GM13976 (cell line): Measurements from ENCODE around the gene KLF13.

ENCODE experiments used
- DNase-seq: peaks from one replicate; pipeline ENCODE4 v3.0.0; 2012; ENCODE audit warnings: low spot score
- in situ Hi-C: fragments of 300-500 bp; cut with MboI; formaldehyde crosslinking; loops from one replicate; pipeline ENCODE4 v1.12.0; 2022; ENCODE audit warnings: low sequenced_read_pairs, mixed read lengths, inconsistent platforms; ENCODE audit not compliant: unreplicated experiment
- TF ChIP-seq, protein P1 (sequence below): IDR thresholded peaks from 2 replicates; pipeline ENCODE4 v1.5.1; 2012; ENCODE audit warnings: borderline replicate concordance, mild to moderate bottlenecking; ENCODE audit not compliant: insufficient read depth; ENCODE audit errors: extremely low read depth, missing control alignments, control extremely low read depth

The KLF13 gene

DNA sequence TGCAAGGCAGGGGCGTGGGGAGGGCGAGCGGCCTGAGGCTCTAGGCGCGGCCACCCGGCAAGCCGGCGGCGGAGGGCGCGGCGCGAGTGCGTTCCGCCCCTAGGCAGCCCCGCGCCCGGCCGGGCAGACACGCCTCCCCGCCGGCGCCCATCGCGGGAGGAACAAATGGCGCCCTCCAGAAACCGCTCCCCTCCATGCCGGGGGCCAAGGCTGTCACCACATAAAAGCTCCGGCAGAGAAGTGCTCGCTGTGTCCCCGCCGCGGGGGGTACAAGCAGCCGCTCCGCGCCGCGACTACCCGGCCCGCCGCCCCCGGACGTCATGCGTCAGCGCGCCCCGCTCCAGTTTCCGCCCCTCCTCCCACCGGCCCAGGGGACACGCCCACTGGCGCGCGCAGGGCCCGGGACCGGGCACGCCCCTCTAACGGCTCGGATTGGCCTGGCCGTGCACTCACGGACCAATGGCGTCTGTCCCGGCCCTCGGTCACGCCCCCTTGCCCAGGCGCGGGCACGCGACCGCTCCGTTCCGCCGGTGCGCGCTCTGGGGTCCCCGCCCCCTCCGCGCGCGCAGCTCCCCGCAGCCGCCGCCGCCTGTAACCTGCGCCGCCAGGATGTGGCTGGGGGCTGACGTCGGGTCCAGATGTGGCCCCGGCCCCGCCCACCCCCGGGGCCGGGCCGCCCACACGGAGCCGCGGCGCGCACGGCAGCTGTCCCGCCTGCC lies at the start of gene KLF13:
Gene KLF13, plus strand, starts transcription at position 680 of the 719 bp plus-strand sequence. CDS start 378 bp downstream, outside the sequence.
- in situ Hi-C loops: loop anchor here (10.0 kb wide), 2 partner anchors 62 to 92 kb away; no protein-coding TSS in a partner anchor

DNA sequence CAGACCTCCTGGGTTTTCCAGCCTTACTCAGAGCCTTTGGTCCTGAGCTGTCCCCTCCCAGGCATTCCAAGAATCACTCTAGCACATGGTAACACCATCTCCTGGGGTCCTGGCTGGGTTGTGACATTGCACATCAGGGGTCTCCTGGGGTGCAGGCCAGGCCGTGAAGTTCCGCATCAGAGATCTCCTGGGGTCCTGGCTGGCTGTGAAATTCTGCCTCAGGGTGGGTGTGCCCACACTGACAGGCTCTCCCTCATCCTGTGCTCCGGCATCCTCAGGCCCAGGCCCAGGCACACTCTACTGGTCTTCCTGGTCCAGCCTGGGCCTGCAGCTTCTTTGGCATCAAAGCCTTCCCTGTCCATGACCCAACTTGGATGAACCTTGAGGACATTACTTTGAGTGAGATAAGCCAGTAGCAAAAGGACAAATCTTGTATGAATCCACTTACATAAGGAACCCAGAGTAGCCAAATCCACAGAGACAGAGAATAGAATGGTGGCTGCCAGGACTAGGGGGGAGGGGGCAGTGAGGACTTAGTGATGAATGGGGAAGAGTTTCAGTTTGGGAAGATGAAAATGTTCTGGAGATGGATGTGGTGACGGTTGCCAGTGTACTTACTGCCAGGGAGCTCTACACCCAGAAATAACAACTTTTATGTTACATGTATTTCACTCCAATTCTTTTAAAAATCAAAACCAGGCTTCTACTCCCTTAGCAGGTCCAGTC lies 49.1 kb upstream of the KLF13 start:
- in situ Hi-C loops: no loop called here
- TF ChIP-seq, protein P1, sequence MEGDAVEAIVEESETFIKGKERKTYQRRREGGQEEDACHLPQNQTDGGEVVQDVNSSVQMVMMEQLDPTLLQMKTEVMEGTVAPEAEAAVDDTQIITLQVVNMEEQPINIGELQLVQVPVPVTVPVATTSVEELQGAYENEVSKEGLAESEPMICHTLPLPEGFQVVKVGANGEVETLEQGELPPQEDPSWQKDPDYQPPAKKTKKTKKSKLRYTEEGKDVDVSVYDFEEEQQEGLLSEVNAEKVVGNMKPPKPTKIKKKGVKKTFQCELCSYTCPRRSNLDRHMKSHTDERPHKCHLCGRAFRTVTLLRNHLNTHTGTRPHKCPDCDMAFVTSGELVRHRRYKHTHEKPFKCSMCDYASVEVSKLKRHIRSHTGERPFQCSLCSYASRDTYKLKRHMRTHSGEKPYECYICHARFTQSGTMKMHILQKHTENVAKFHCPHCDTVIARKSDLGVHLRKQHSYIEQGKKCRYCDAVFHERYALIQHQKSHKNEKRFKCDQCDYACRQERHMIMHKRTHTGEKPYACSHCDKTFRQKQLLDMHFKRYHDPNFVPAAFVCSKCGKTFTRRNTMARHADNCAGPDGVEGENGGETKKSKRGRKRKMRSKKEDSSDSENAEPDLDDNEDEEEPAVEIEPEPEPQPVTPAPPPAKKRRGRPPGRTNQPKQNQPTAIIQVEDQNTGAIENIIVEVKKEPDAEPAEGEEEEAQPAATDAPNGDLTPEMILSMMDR: no peak
- DNase-seq: no peak

More for the DNA sequence above, at the start of gene KLF13:
- peak; percentile 98 for DNase-seq
- TF ChIP-seq, protein P1: no peak

DNA sequence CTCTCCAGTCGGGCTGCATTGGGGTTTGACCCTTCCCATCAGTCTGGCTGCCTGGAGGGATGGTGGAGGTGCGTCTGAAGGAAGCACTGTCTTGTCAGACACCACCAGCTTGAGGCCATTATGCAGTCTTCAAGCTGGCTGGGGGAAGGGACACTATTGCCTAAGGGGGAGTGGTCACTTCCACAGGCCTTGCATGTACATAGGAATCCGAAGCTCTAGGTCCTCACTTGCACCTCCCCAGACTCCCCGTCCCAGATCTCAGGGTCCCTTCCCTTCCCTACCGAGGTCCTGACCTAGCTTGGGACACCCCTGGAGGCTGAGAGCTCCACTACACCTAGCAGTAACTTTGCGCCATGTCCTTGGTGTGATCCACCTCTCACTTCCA lies 48.6 kb upstream of the KLF13 start:
- DNase-seq: peak; percentile 20
- TF ChIP-seq, protein P1: no peak
- in situ Hi-C loops: no loop called here

DNA sequence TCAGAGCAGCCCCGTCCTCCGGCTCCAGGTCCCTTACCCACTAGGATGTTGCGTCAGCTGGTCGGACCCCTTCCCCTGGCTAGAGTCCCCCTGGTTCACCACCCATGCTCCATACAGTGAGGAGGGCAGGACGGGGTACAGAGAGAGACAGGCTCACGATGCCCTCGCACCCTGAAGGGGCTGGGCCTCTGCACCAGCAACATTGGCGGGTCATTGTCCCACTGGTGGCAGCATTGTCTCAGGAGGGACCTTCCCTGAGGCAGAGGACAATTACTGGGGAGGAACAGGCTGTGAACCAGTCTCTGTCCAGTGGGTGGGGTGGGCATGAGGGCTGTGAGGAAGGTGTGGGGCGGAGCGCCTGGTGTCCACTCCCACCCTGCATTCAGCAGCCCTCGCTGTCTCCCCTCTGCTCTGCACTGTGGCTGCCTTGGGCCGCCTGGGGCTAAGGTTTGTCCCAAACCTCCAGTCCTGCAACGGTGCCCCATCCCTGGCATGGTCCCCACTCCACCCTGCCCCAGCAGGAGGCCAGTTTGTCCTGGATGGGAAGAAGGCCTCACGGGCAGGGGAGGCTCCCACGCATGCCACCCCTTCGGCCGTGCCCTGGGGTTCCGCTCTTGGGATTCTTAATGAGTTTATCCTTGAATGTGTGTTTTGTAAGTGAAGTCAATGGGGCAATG lies 48.0 kb upstream of the KLF13 start:
- TF ChIP-seq, protein P1: no peak
- peak; percentile 26 for DNase-seq
- in situ Hi-C loops: no loop called here

DNA sequence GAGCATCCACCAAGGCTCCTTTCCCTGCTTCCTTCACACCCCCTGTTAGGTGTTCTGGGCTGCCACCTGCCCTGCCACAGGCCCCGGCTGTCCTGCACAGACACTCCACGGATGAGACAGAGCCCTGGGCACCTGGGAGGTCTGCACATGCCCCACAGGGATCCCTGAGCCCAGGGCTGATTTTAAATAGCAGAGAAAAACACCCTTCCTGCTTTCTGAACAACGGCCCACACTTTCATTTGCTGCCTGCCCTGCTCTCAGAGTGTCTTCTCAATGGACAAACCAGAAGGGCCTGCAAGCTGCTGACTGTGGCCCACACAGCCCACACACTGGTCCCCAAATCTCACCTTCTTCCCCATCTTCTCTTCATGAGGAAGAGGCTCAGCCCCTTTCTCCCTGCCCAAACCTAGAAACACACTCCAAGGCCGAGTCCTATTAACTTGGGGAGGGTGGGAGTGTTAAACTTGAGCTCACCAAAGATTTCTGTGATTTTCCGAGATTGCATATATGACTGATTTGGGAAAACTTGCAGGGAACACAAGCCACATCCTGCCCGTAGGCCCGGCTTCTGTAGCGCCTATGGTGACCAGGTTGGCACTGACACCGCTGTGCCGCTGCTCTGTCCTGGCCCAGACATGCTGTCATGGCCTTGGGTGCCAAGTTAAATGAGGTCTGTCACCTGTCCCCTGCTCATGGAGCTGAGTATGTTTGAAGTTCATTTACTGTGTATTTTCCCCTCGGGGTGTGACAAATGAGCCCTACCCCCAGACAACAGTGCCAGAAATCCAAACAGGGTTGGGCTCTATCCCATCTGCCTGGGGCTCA lies 47.2 kb upstream of the KLF13 start:
- TF ChIP-seq, protein P1: no peak
- in situ Hi-C loops: no loop called here
- peak; percentile 27 for DNase-seq

DNA sequence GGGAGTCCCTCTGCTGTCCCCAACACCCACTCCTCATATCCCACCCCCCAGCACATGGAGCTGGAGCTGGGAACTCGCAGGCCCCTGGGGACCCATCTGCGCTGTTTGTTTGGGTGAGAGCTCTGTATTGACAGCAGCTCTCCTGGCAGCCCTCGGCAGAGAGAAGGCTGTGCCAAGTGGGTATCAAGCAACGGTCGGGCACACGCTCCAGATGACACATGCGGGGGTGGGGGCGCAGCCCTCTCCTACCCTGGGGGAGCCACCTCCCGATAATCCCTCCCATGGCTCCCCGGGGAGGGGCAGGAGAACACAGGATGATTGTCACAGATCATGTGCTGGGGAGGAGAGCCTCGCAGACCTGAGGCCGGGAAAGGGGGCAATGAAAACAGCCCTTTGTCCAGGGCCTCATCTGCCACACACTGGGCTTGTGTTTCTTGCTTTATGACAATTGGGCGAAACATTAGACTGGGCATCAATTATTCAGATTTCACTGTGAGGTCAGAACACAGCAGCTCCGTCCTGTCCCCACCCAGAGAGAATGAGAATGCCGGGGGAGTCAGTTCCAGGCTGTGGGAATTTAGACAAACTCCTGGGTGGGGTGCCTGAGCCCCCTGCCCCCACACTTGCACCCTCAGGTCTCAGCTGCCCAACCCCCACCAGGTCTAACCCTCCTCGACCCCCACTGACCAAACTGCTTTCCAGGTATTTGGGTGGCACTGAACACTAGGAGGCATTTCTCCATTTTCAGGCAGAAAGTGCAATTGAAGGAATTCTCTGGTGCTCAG lies 46.4 kb upstream of the KLF13 start:
- TF ChIP-seq, protein P1: no peak
- no peak for DNase-seq
- in situ Hi-C loops: no loop called here
